ENCODE data around the gene FAM193B.

FAM193B gene

GRCh38 chr5:177554474-177555111 is at the start of gene FAM193B:
Gene FAM193B (minus strand): TSS chr5:177554563. CDS start chr5:177554458, 105 bp downstream.
- peak; percentile 93 to 94 for DNase-seq

- DNase-seq: no peak
Observed at GRCh38 chr5:177604116-177604521, 49.8 kb upstream of the FAM193B start.

GRCh38 chr5:177603631-177604030 is 49.3 kb upstream of the FAM193B start:
- DNase-seq: no peak

- DNase-seq: no peak
Observed at GRCh38 chr5:177602458-177602830, 48.1 kb upstream of the FAM193B start.

GRCh38 chr5:177601577-177602457 is 47.5 kb upstream of the FAM193B start:
- no peak for DNase-seq

GRCh38 chr5:177601126-177601525 is 46.8 kb upstream of the FAM193B start:
- DNase-seq: no peak

GRCh38 chr5:177600508-177601018 is 46.2 kb upstream of the FAM193B start:
- no peak for DNase-seq

GRCh38 chr5:177599731-177600507 is 45.6 kb upstream of the FAM193B start, which contains the start of gene B4GALT7:
Gene B4GALT7 (plus strand): TSS chr5:177600132. CDS start chr5:177600211, 79 bp downstream.
- peak; percentile 80 to 83 for DNase-seq

GRCh38 chr5:177598477-177598876 is 44.1 kb upstream of the FAM193B start:
- no peak for DNase-seq

- no peak for DNase-seq
Observed at GRCh38 chr5:177596775-177597238, 42.4 kb upstream of the FAM193B start.

GRCh38 chr5:177595991-177596774 is 41.8 kb upstream of the FAM193B start:
- DNase-seq: no peak

GRCh38 chr5:177595026-177595585 is 40.7 kb upstream of the FAM193B start:
- no peak for DNase-seq

- DNase-seq: no peak
Observed at GRCh38 chr5:177594071-177594470, 39.7 kb upstream of the FAM193B start.

GRCh38 chr5:177593511-177593910 is 39.1 kb upstream of the FAM193B start:
- no peak for DNase-seq

- DNase-seq: no peak
Observed at GRCh38 chr5:177592905-177593304, 38.5 kb upstream of the FAM193B start.

GRCh38 chr5:177592010-177592834 is 37.9 kb upstream of the FAM193B start, which contains the start of gene TMED9:
Gene TMED9 (plus strand): TSS chr5:177592203. CDS start chr5:177592215, 12 bp downstream.
- peak; percentile 78 to 81 for DNase-seq

GRCh38 chr5:177591690-177592009 is 37.3 kb upstream of the FAM193B start:
- no peak for DNase-seq

GRCh38 chr5:177590406-177590805 is 36.0 kb upstream of the FAM193B start:
- DNase-seq: no peak

- DNase-seq: no peak
Observed at GRCh38 chr5:177588413-177588909, 34.1 kb upstream of the FAM193B start.

- no peak for DNase-seq
Observed at GRCh38 chr5:177578316-177578715, 24.0 kb upstream of the FAM193B start.

GRCh38 chr5:177576169-177576568 is 21.8 kb upstream of the FAM193B start:
- DNase-seq: no peak
